GM12878 (cell line): Measurements from ENCODE around the gene FAM193A. TPM values are rescaled to one million over a fixed set of nuclear protein-coding genes. Genes with fewer than 3 reads are reported as not detected.

Experiments used
- DPF2 ChIP-seq: fragments of 450-650 bp; IDR thresholded peaks from 2 replicates; pipeline ENCODE4 v1.6.1; 2017; ENCODE audit warnings: mild to moderate bottlenecking
- EGR1 ChIP-seq, 2 experiments: IDR thresholded peaks; 1 replicate in 1 of 2; 2 replicates in 1 of 2; pipeline ENCODE4 v1.6.1; 2011 to 2012; ENCODE audit warnings: low read depth in 2 of 2, low read length in 2 of 2, borderline replicate concordance in 1 of 2, mild to moderate bottlenecking in 1 of 2, moderate library complexity in 1 of 2
- ESRRA ChIP-seq: IDR thresholded peaks from 2 replicates; pipeline ENCODE4 v1.6.1; 2012; ENCODE audit warnings: mild to moderate bottlenecking, low read length, improper control_type of control experiment
- KDM1A ChIP-seq: fragments of 200-600 bp; sonication (generic); IDR thresholded peaks from 2 replicates; pipeline ENCODE4 v1.6.1; 2016; ENCODE audit warnings: borderline replicate concordance
- MTA2 ChIP-seq: fragments of 450-650 bp; IDR thresholded peaks from 2 replicates; pipeline ENCODE4 v1.6.1; 2016; ENCODE audit warnings: low read depth, mild to moderate bottlenecking, moderate library complexity
- MYC ChIP-seq: IDR thresholded peaks from 2 replicates; pipeline ENCODE4 v1.6.1; 2011; ENCODE audit warnings: mild to moderate bottlenecking, low read length, moderate library complexity, inconsistent platforms; ENCODE audit not compliant: insufficient read depth, insufficient replicate concordance, insufficient read length, severe bottlenecking
- NR2C1 ChIP-seq: fragments of 450-650 bp; IDR thresholded peaks from 2 replicates; pipeline ENCODE4 v1.6.1; 2017; ENCODE audit warnings: antibody characterized with exemption, mild to moderate bottlenecking, moderate library complexity
- RAD21 ChIP-seq: IDR thresholded peaks from 2 replicates; pipeline ENCODE4 v1.6.1; 2011; ENCODE audit warnings: mild to moderate bottlenecking, low read depth, low read length, moderate library complexity; ENCODE audit not compliant: insufficient read depth
- RAD51 ChIP-seq: fragments of 450-650 bp; IDR thresholded peaks from 2 replicates; pipeline ENCODE4 v1.6.1; 2016; ENCODE audit warnings: moderate library complexity, mild to moderate bottlenecking, inconsistent platforms
- SMC3 ChIP-seq: IDR thresholded peaks from 2 replicates; pipeline ENCODE4 v1.6.1; 2011; ENCODE audit warnings: low read length, improper control_type of control experiment, borderline replicate concordance
- ZNF217 ChIP-seq: fragments of 450-650 bp; IDR thresholded peaks from 2 replicates; pipeline ENCODE4 v1.6.1; 2017; ENCODE audit warnings: antibody characterized with exemption, mild to moderate bottlenecking
- ZNF622 ChIP-seq: fragments of 450-650 bp; IDR thresholded peaks from 2 replicates; pipeline ENCODE4 v1.6.1; 2017; ENCODE audit warnings: mild to moderate bottlenecking, inconsistent platforms
- polyA plus RNA-seq, 11 experiments: library from polyadenylated mRNA; depleted of rRNA in 4 of 11; unstranded in 6 of 11; stranded (reverse) in 5 of 11; fragments of >200 nt; fragmentation: Nextera tagmentation in 4 of 11; fragmentation: Illumina TruSeq in 1 of 11; extraction: Ambion mirVana in 4 of 11; extraction: Trizol in 1 of 11; gene quantifications; 1 replicate in 1 of 11; 2 replicates in 10 of 11; pipeline versions ENCODE4 v1.2.1 to v1.2.3, GENCODE V29; 2011 to 2016; ENCODE audit warnings: inconsistent platforms in 2 of 11, missing spikeins in 2 of 11, low read depth in 1 of 11
- total RNA-seq, 4 experiments: library from RNA; depleted of rRNA in 3 of 4; stranded (reverse); fragments of >200 nt in 3 of 4; fragmentation: Illumina TruSeq in 1 of 4; extraction: Trizol in 1 of 4; gene quantifications; 2 replicates each; pipeline versions ENCODE4 v1.2.1 to v1.2.3, GENCODE V29; 2013 to 2021
- TF ChIP-seq, protein P1 (sequence below): fragments of 450-650 bp; IDR thresholded peaks from 2 replicates; pipeline ENCODE4 v1.6.1; 2016; ENCODE audit warnings: mild to moderate bottlenecking, moderate library complexity, borderline replicate concordance

FAM193A gene
- total and polyA plus RNA-seq, 10 of the 15 experiments (the other 5 are each of a cell fraction or from before 2014, with no cell fraction given) = 0.52 to 23.3 (median 7.4) TPM

- TF ChIP-seq RAD51 (no peak), ZNF622 (no peak), KDM1A (no peak), EGR1 (IDR thresholded peaks at IDR 0.05; ENCODE audit: borderline replicate concordance in 1 of 2, low read depth in 2 of 2, low read length in 2 of 2) (no peak), MYC (no peak), SMC3 (no peak), ESRRA (no peak), NR2C1 (no peak), DPF2 (no peak), MTA2 (no peak), ZNF217 (no peak), RAD21 (no peak)
- TF ChIP-seq, protein P1, sequence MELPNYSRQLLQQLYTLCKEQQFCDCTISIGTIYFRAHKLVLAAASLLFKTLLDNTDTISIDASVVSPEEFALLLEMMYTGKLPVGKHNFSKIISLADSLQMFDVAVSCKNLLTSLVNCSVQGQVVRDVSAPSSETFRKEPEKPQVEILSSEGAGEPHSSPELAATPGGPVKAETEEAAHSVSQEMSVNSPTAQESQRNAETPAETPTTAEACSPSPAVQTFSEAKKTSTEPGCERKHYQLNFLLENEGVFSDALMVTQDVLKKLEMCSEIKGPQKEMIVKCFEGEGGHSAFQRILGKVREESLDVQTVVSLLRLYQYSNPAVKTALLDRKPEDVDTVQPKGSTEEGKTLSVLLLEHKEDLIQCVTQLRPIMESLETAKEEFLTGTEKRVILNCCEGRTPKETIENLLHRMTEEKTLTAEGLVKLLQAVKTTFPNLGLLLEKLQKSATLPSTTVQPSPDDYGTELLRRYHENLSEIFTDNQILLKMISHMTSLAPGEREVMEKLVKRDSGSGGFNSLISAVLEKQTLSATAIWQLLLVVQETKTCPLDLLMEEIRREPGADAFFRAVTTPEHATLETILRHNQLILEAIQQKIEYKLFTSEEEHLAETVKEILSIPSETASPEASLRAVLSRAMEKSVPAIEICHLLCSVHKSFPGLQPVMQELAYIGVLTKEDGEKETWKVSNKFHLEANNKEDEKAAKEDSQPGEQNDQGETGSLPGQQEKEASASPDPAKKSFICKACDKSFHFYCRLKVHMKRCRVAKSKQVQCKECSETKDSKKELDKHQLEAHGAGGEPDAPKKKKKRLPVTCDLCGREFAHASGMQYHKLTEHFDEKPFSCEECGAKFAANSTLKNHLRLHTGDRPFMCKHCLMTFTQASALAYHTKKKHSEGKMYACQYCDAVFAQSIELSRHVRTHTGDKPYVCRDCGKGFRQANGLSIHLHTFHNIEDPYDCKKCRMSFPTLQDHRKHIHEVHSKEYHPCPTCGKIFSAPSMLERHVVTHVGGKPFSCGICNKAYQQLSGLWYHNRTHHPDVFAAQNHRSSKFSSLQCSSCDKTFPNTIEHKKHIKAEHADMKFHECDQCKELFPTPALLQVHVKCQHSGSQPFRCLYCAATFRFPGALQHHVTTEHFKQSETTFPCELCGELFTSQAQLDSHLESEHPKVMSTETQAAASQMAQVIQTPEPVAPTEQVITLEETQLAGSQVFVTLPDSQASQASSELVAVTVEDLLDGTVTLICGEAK = no peak
Measured at GRCh38 chr4:2486981-2487380, 49.5 kb upstream of the FAM193A start (continued).
